Activated naive CD8-positive, alpha-beta T cell treated with anti-CD3 and anti-CD28 coated beads for 36 hours (primary cell): ENCODE data around the gene TENM3. TPM values are rescaled to one million over a fixed set of nuclear protein-coding genes. Genes with fewer than 3 reads are reported as not detected.

Experiments
- DNase-seq: peaks from one replicate; pipeline ENCODE4 v3.0.0; 2021
- H3K27ac Mint-ChIP-seq: one replicate; pipeline ENCODE4 v1.8.0; 2022; ENCODE audit warnings: mild to moderate bottlenecking, moderate library complexity, mixed read lengths
- H3K27me3 Mint-ChIP-seq: one replicate; pipeline ENCODE4 v1.8.0; 2022; ENCODE audit warnings: mild to moderate bottlenecking, mixed read lengths
- H3K36me3 Mint-ChIP-seq: one replicate; pipeline ENCODE4 v1.8.0; 2021; ENCODE audit warnings: mild to moderate bottlenecking, mixed read lengths
- H3K4me1 Mint-ChIP-seq: one replicate; pipeline ENCODE4 v1.8.0; 2021; ENCODE audit warnings: mixed read lengths
- H3K4me3 Mint-ChIP-seq: one replicate; pipeline ENCODE4 v1.8.0; 2022; ENCODE audit warnings: mild to moderate bottlenecking, moderate library complexity, mixed read lengths
- H3K9me3 Mint-ChIP-seq: one replicate; pipeline ENCODE4 v1.8.0; 2022; ENCODE audit warnings: mixed read lengths
- total RNA-seq, 2 experiments: library from RNA; stranded (reverse); gene quantifications; one replicate each; pipeline ENCODE4 v1.2.3, GENCODE V29; 2021

The TENM3 gene
- total RNA-seq, 2 experiments from 2014 or later: not detected

- H3K36me3 Mint-ChIP-seq: no peaks in the 10 kb centered on the region
- H3K27ac Mint-ChIP-seq: no peak overlapping the region
- H3K4me3 Mint-ChIP-seq: no peak overlapping the region
- H3K27me3 Mint-ChIP-seq: peaks cover 54% of the 10 kb centered on the region
- H3K9me3 Mint-ChIP-seq: no peaks in the 10 kb centered on the region
- no peak for DNase-seq
- H3K4me1 Mint-ChIP-seq: no peaks in the 10 kb centered on the region
Measured at GRCh38 chr4:182838535-182838934, 595.3 kb downstream of the TENM3 start.

- no peak overlapping the region for H3K4me3 Mint-ChIP-seq
- no peak overlapping the region for H3K27ac Mint-ChIP-seq
- no peak for DNase-seq
- no peaks in the 10 kb centered on the region for H3K36me3 Mint-ChIP-seq
- no peaks in the 10 kb centered on the region for H3K4me1 Mint-ChIP-seq
- no peaks in the 10 kb centered on the region for H3K9me3 Mint-ChIP-seq
- peaks cover 59% of the 10 kb centered on the region for H3K27me3 Mint-ChIP-seq
Measured at GRCh38 chr4:182839256-182839655, 596.1 kb downstream of the TENM3 start.

- Mint-ChIP-seq H3K27me3 (peaks cover 53% of the 10 kb centered on the region), H3K4me1 (no peaks in the 10 kb centered on the region), H3K4me3 (no peak overlapping the region), H3K36me3 (no peaks in the 10 kb centered on the region), H3K9me3 (no peaks in the 10 kb centered on the region), H3K27ac (no peak overlapping the region)
- no peak for DNase-seq
Measured at GRCh38 chr4:182840108-182840507, 596.9 kb downstream of the TENM3 start.

- no peak for DNase-seq
- H3K36me3 Mint-ChIP-seq: no peaks in the 10 kb centered on the region
- H3K27ac Mint-ChIP-seq: no peak overlapping the region
- peaks cover 33% of the 10 kb centered on the region for H3K27me3 Mint-ChIP-seq
- H3K9me3 Mint-ChIP-seq: no peaks in the 10 kb centered on the region
- H3K4me1 Mint-ChIP-seq: no peaks in the 10 kb centered on the region
- H3K4me3 Mint-ChIP-seq: no peak overlapping the region
Measured at GRCh38 chr4:182842104-182842600, 599.0 kb downstream of the TENM3 start.

GRCh38 chr4:182842759-182843390 is 599.7 kb downstream of the TENM3 start:
- H3K36me3 Mint-ChIP-seq: no peaks in the 10 kb centered on the region
- H3K27ac Mint-ChIP-seq: no peak overlapping the region
- DNase-seq: no peak
- no peaks in the 10 kb centered on the region for H3K9me3 Mint-ChIP-seq
- no peaks in the 10 kb centered on the region for H3K4me1 Mint-ChIP-seq
- peaks cover 27% of the 10 kb centered on the region for H3K27me3 Mint-ChIP-seq
- H3K4me3 Mint-ChIP-seq: no peak overlapping the region

- peaks cover 19% of the 10 kb centered on the region for H3K27me3 Mint-ChIP-seq
Measured at GRCh38 chr4:182843808-182844325, 600.7 kb downstream of the TENM3 start.

GRCh38 chr4:182845618-182846017 is 602.4 kb downstream of the TENM3 start:
- DNase-seq: no peak
- peaks cover 11% of the 10 kb centered on the region for H3K27me3 Mint-ChIP-seq
- no peaks in the 10 kb centered on the region for H3K9me3 Mint-ChIP-seq

More at GRCh38 chr4:182843808-182844325, 600.7 kb downstream of the TENM3 start:
- no peaks in the 10 kb centered on the region for H3K4me1 Mint-ChIP-seq
- H3K36me3 Mint-ChIP-seq: no peaks in the 10 kb centered on the region
- H3K9me3 Mint-ChIP-seq: no peaks in the 10 kb centered on the region
- DNase-seq: no peak
- no peak overlapping the region for H3K27ac Mint-ChIP-seq
- no peak overlapping the region for H3K4me3 Mint-ChIP-seq

GRCh38 chr4:182846036-182846435 is 602.8 kb downstream of the TENM3 start:
- DNase-seq: no peak
- H3K4me3 Mint-ChIP-seq: no peak overlapping the region

More at GRCh38 chr4:182845618-182846017, 602.4 kb downstream of the TENM3 start:
- H3K4me3 Mint-ChIP-seq: no peak overlapping the region
- H3K4me1 Mint-ChIP-seq: no peaks in the 10 kb centered on the region
- no peak overlapping the region for H3K27ac Mint-ChIP-seq
- H3K36me3 Mint-ChIP-seq: no peaks in the 10 kb centered on the region

GRCh38 chr4:182847576-182848450 is 604.6 kb downstream of the TENM3 start:
- Mint-ChIP-seq H3K36me3 (no peaks in the 10 kb centered on the region), H3K9me3 (peaks cover 2% of the 10 kb centered on the region), H3K4me1 (no peaks in the 10 kb centered on the region), H3K27me3 (peaks cover 6% of the 10 kb centered on the region), H3K27ac (no peak overlapping the region), H3K4me3 (no peak overlapping the region)
- DNase-seq: no peak

More at GRCh38 chr4:182846036-182846435, 602.8 kb downstream of the TENM3 start:
- peaks cover 7% of the 10 kb centered on the region for H3K27me3 Mint-ChIP-seq
- H3K36me3 Mint-ChIP-seq: no peaks in the 10 kb centered on the region
- no peaks in the 10 kb centered on the region for H3K9me3 Mint-ChIP-seq
- no peak overlapping the region for H3K27ac Mint-ChIP-seq
- H3K4me1 Mint-ChIP-seq: no peaks in the 10 kb centered on the region

GRCh38 chr4:182848685-182849084 is 605.5 kb downstream of the TENM3 start:
- DNase-seq: no peak
- Mint-ChIP-seq H3K36me3 (peaks cover 3% of the 10 kb centered on the region), H3K4me1 (no peaks in the 10 kb centered on the region), H3K9me3 (peaks cover 3% of the 10 kb centered on the region), H3K27me3 (peaks cover 6% of the 10 kb centered on the region), H3K4me3 (no peak overlapping the region), H3K27ac (no peak overlapping the region)
